Common myeloid progenitor, CD34-positive (primary cell): ENCODE measurements around the gene P2RY11. TPM values are rescaled to one million over a fixed set of nuclear protein-coding genes. Genes with fewer than 3 reads are reported as not detected.
A peak's percentile ranks its signal among the peaks of the same experiment; 100 is the strongest.

Experiments used
- CTCF ChIA-PET: fragments of 350-600 bp; sonication (Branson Sonifier 250); formaldehyde crosslinking; loops from one replicate; lab custom pipeline; 2021; ENCODE audit warnings: antibody characterized with exemption; lab: Charles Lee
- POLR2A ChIA-PET: fragments of 350-600 bp; sonication (Branson Sonifier 250); formaldehyde crosslinking; loops from one replicate; lab custom pipeline; 2021; ENCODE audit warnings: antibody characterized with exemption; lab: Charles Lee
- DNase-seq, 3 donors: peaks; one replicate each; pipeline versions ENCODE4 v3.0.0 to v3.0.0-alpha.2; 2013
- H3K27ac ChIP-seq, 2 experiments: 1 replicate in 1 of 2; 2 replicates in 1 of 2; pipeline ENCODE4 v1.7.0; 2013; ENCODE audit warnings: inconsistent platforms in 2 of 2, low read length in 2 of 2, mild to moderate bottlenecking in 2 of 2, low read depth in 1 of 2, moderate library complexity in 1 of 2; ENCODE audit not compliant: severe bottlenecking in 2 of 2, insufficient read depth in 1 of 2, poor library complexity in 1 of 2
- H3K27me3 ChIP-seq, 5 experiments: replicated peaks in 2 of 5; 1 replicate in 3 of 5; 2 replicates in 2 of 5; pipeline versions ENCODE4 v1.6.1 to v1.7.0; 2013; ENCODE audit warnings: low read length in 4 of 5, mild to moderate bottlenecking in 2 of 5, moderate library complexity in 2 of 5, inconsistent platforms in 1 of 5; ENCODE audit not compliant: insufficient read depth in 5 of 5, control insufficient read depth in 4 of 5
- H3K36me3 ChIP-seq, 4 experiments: 1 replicate in 2 of 4; 2 replicates in 2 of 4; pipeline versions ENCODE4 v1.6.1 to v1.7.0; 2013; ENCODE audit warnings: low read length in 3 of 4, control low read depth in 1 of 4, mild to moderate bottlenecking in 1 of 4; ENCODE audit not compliant: control insufficient read depth in 4 of 4, insufficient read depth in 4 of 4
- H3K4me1 ChIP-seq, 4 experiments: 1 replicate in 3 of 4; 2 replicates in 1 of 4; pipeline versions ENCODE4 v1.6.1 to v1.7.1; 2013; ENCODE audit warnings: low read length in 3 of 4, mild to moderate bottlenecking in 3 of 4, control low read depth in 1 of 4, inconsistent platforms in 1 of 4, moderate library complexity in 1 of 4; ENCODE audit not compliant: control insufficient read depth in 4 of 4, insufficient read depth in 4 of 4; ENCODE audit errors: control extremely low read depth in 1 of 4
- H3K4me3 ChIP-seq, 7 experiments: 1 replicate in 4 of 7; 2 replicates in 3 of 7; pipeline versions ENCODE4 v1.5.1 to v1.7.0; 2013; ENCODE audit warnings: mild to moderate bottlenecking in 7 of 7, low read length in 6 of 7, moderate library complexity in 6 of 7, inconsistent platforms in 2 of 7, low read depth in 2 of 7, control low read depth in 1 of 7; ENCODE audit not compliant: insufficient read depth in 4 of 7, control insufficient read depth in 1 of 7; ENCODE audit errors: extremely low read depth in 1 of 7
- H3K9me3 ChIP-seq, 5 experiments: 1 replicate in 4 of 5; 2 replicates in 1 of 5; pipeline versions ENCODE4 v1.6.1 to v1.7.1; 2013; ENCODE audit warnings: low read length in 4 of 5, mild to moderate bottlenecking in 2 of 5, inconsistent platforms in 1 of 5, low read depth in 1 of 5, moderate library complexity in 1 of 5; ENCODE audit not compliant: control insufficient read depth in 4 of 5, insufficient read depth in 2 of 5; ENCODE audit errors: control extremely low read depth in 1 of 5
- WGBS: methylation state at CpG from one replicate; pipeline ENCODE4 v1.1.5; 2013; ENCODE audit not compliant: insufficient coverage; 5-methylcytosine and 5-hydroxymethylcytosine counted together
- polyA plus RNA-seq: library from polyadenylated mRNA; unstranded; fragments of 120-200 nt; gene quantifications from one replicate; pipeline ENCODE4 v1.2.1, GENCODE V29; 2013

The P2RY11 gene
- polyA plus RNA-seq, result 19.8 TPM

GRCh38 chr19:10111405-10111811 is at the start of gene P2RY11:
Gene P2RY11 (plus strand): TSS chr19:10111693. CDS start chr19:10111722, 29 bp downstream.
- Histone ChIP-seq H3K4me3 (peak within 1 kb of the TSS in 2 of 7 experiments; percentile 24 to 42), H3K27ac (no peak within 1 kb of the TSS), H3K27me3 (no peaks in the 10 kb centered on the region), H3K36me3 (peaks cover 1 to 78% (median 57%) of the 10 kb centered on the region in 4 experiments), H3K9me3 (no peaks in the 10 kb centered on the region), H3K4me1 (peaks cover 9 to 53% (median 39%) of the 10 kb centered on the region in 4 experiments)
- ChIA-PET CTCF (interaction anchor here (1.3 to 16.0 kb wide), 2 partner anchors 13 to 182 kb away, joined by 3 to 118 read pairs; no protein-coding TSS in a partner anchor), POLR2A (no interaction called here)
- peak in 2 of 3 donors; percentile 63 to 71 for DNase-seq
- 23% methylated on average over 6 of the region's 8 CpGs for WGBS

- POLR2A ChIA-PET, result no interaction called here
- Histone ChIP-seq H3K4me1 (no peaks in the 10 kb centered on the region), H3K27me3 (peaks cover 0 to 15% (median 2%) of the 10 kb centered on the region in 5 experiments), H3K4me3 (no peak overlapping the region), H3K36me3 (no peaks in the 10 kb centered on the region), H3K9me3 (peaks cover 0 to 2% (median 0%) of the 10 kb centered on the region in 5 experiments), H3K27ac (no peak overlapping the region)
- DNase-seq, result peak in 1 of 3 donors; percentile 21
- CTCF ChIA-PET, result no interaction called here
- WGBS, result 50% methylated on average over 8 of the region's 21 CpGs
Observed at GRCh38 chr19:10061717-10062310, 49.7 kb upstream of the P2RY11 start.

GRCh38 chr19:10068205-10068604 is 43.3 kb upstream of the P2RY11 start:
- 73% methylated on average over 4 of the region's 4 CpGs for WGBS
- peak in 1 of 3 donors; percentile 31 for DNase-seq
- Histone ChIP-seq H3K9me3 (peaks cover 0 to 2% (median 0%) of the 10 kb centered on the region in 5 experiments), H3K27ac (no peak overlapping the region), H3K4me3 (no peak overlapping the region), H3K27me3 (peaks cover 0 to 7% (median 0%) of the 10 kb centered on the region in 5 experiments), H3K36me3 (no peaks in the 10 kb centered on the region), H3K4me1 (no peaks in the 10 kb centered on the region)
- ChIA-PET POLR2A (no interaction called here), CTCF (no interaction called here)

GRCh38 chr19:10069046-10069445 is 42.4 kb upstream of the P2RY11 start:
- Histone ChIP-seq H3K27me3 (peaks cover 0 to 7% (median 0%) of the 10 kb centered on the region in 5 experiments), H3K36me3 (no peaks in the 10 kb centered on the region), H3K4me1 (no peaks in the 10 kb centered on the region), H3K4me3 (no peak overlapping the region), H3K27ac (no peak overlapping the region), H3K9me3 (peaks cover 0 to 6% (median 5%) of the 10 kb centered on the region in 5 experiments)
- CTCF ChIA-PET, result no interaction called here
- 81% methylated on average over 5 of the region's 6 CpGs for WGBS
- no peak for DNase-seq
- POLR2A ChIA-PET, result no interaction called here

- Histone ChIP-seq H3K4me1 (no peaks in the 10 kb centered on the region), H3K9me3 (peaks cover 0 to 11% (median 5%) of the 10 kb centered on the region in 5 experiments), H3K4me3 (no peak overlapping the region), H3K36me3 (no peaks in the 10 kb centered on the region), H3K27me3 (peaks cover 0 to 7% (median 0%) of the 10 kb centered on the region in 5 experiments), H3K27ac (no peak overlapping the region)
- DNase-seq, result no peak
- WGBS, result 79% methylated on average over 20 of the region's 22 CpGs
- POLR2A ChIA-PET, result no interaction called here
- CTCF ChIA-PET, result interaction anchor here (1.4 kb wide), 1 partner anchor 140 kb away, joined by 3 read pairs; no protein-coding TSS in a partner anchor
Observed at GRCh38 chr19:10070730-10071446, 40.6 kb upstream of the P2RY11 start.

GRCh38 chr19:10074153-10074552 is 37.3 kb upstream of the P2RY11 start:
- H3K27ac ChIP-seq, result no peak overlapping the region
- 78% methylated on average over 2 of the region's 2 CpGs for WGBS
- H3K27me3 ChIP-seq, result peaks cover 0 to 4% (median 0%) of the 10 kb centered on the region in 5 experiments
- ChIA-PET POLR2A (no interaction called here), CTCF (no interaction called here)
- H3K4me1 ChIP-seq, result no peaks in the 10 kb centered on the region
- H3K9me3 ChIP-seq, result peaks cover 0 to 11% (median 8%) of the 10 kb centered on the region in 5 experiments
- H3K36me3 ChIP-seq, result no peaks in the 10 kb centered on the region
- DNase-seq, result peak; percentile 38 to 66 (median 65)
- H3K4me3 ChIP-seq, result no peak overlapping the region

GRCh38 chr19:10076535-10076934 is 35.0 kb upstream of the P2RY11 start:
- Histone ChIP-seq H3K9me3 (peaks cover 0 to 11% (median 8%) of the 10 kb centered on the region in 5 experiments), H3K27ac (no peak overlapping the region), H3K4me1 (no peaks in the 10 kb centered on the region), H3K4me3 (no peak overlapping the region), H3K27me3 (peaks cover 0 to 4% (median 0%) of the 10 kb centered on the region in 5 experiments), H3K36me3 (no peaks in the 10 kb centered on the region)
- ChIA-PET POLR2A (no interaction called here), CTCF (no interaction called here)
- WGBS, result 91% methylated on average over 6 of the region's 6 CpGs
- DNase-seq, result no peak
